ENCODE results near the gene NFYC.
"Not testable (repeated sequence)": the region's sequence is repeated elsewhere in the genome, so short reads cannot be mapped to it uniquely, and the experiment has no call there.

NFYC gene

GRCh38 chr1:40701684-40702083, 10.2 kb downstream of the NFYC start:
- no peak for TF ChIP-seq CTCF (IDR thresholded peaks at IDR 0.05; ENCODE audit: borderline replicate concordance, control extremely low read depth, extremely low read depth, insufficient read depth, missing control alignments)
- no peak for DNase-seq (ENCODE audit: low spot score)
- in situ Hi-C loops (cut with MboI; ENCODE audit: low sequenced_read_pairs, unreplicated experiment), result no loop called here

GRCh38 chr1:40702810-40703209, 11.3 kb downstream of the NFYC start:
- in situ Hi-C loops (cut with MboI; ENCODE audit: low sequenced_read_pairs, unreplicated experiment); DNase-seq (ENCODE audit: low spot score): not testable (repeated sequence)

- no peak for DNase-seq (ENCODE audit: low spot score)
- no peak for TF ChIP-seq CTCF (IDR thresholded peaks at IDR 0.05; ENCODE audit: borderline replicate concordance, control extremely low read depth, extremely low read depth, insufficient read depth, missing control alignments)
- in situ Hi-C loops (cut with MboI; ENCODE audit: low sequenced_read_pairs, unreplicated experiment), result no loop called here
Observed at GRCh38 chr1:40703316-40703715, 11.8 kb downstream of the NFYC start.

- in situ Hi-C loops (cut with MboI; ENCODE audit: low sequenced_read_pairs, unreplicated experiment), result no loop called here
- no peak for DNase-seq (ENCODE audit: low spot score)
- no peak for TF ChIP-seq CTCF (IDR thresholded peaks at IDR 0.05; ENCODE audit: borderline replicate concordance, control extremely low read depth, extremely low read depth, insufficient read depth, missing control alignments)
Observed at GRCh38 chr1:40704817-40705733, 13.6 kb downstream of the NFYC start.

GRCh38 chr1:40706626-40707025, 15.1 kb downstream of the NFYC start:
- no peak for TF ChIP-seq CTCF (IDR thresholded peaks at IDR 0.05; ENCODE audit: borderline replicate concordance, control extremely low read depth, extremely low read depth, insufficient read depth, missing control alignments)
- DNase-seq (ENCODE audit: low spot score), result no peak
- in situ Hi-C loops (cut with MboI; ENCODE audit: low sequenced_read_pairs, unreplicated experiment), result no loop called here

- no peak for TF ChIP-seq CTCF (IDR thresholded peaks at IDR 0.05; ENCODE audit: borderline replicate concordance, control extremely low read depth, extremely low read depth, insufficient read depth, missing control alignments)
- in situ Hi-C loops (cut with MboI; ENCODE audit: low sequenced_read_pairs, unreplicated experiment), result no loop called here
- peak; percentile 64 for DNase-seq (ENCODE audit: low spot score)
Observed at GRCh38 chr1:40708750-40709099, 17.2 kb downstream of the NFYC start.

- in situ Hi-C loops (cut with MboI; ENCODE audit: low sequenced_read_pairs, unreplicated experiment), result no loop called here
- no peak for TF ChIP-seq CTCF (IDR thresholded peaks at IDR 0.05; ENCODE audit: borderline replicate concordance, control extremely low read depth, extremely low read depth, insufficient read depth, missing control alignments)
- DNase-seq (ENCODE audit: low spot score), result peak; percentile 78
Observed at GRCh38 chr1:40709100-40709801, 17.7 kb downstream of the NFYC start.

Data from GM13976 (cell line).